ENCODE measurements around the gene BMERB1.

Gene BMERB1

DNA sequence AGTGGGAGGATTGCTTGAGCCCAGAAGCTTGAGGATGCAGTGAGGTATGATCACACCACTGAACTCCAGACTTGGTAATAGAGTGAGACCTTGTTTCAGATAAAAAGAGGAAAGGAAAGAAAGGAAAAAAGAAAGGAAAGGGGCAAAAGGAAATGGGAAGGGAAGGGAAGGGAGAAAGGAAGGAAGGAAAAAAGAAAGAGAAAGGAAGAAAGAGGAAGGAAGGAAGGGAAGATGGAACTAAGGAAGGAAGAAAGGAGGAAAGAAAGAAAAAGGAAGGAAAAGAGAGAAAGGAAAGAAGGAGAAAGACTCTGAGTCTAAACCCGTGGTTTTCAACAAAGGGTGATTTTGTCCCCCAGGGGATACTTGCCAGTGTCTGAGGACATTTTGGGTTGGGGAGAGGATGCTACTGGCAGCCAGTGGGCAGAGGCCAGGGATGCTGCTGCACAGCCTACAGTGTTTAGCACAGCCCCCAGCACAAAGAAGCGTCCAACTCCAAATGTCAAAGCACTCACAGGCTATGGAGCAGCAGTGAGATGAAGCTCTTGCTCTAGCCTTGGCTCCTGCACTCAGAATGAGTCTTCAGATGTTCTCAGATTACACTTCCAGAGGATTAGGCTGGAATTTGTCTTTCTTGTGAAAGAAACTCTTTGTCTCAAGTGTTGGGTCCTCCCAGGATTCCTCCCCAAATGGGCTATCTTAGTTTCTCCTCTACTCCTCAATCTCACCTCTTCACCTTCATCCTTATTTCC, 64.2 kb downstream of the BMERB1 start:
- DNase-seq (ENCODE audit: extremely low read depth, low read depth), result peak; percentile 67
- TF ChIP-seq, protein P1, sequence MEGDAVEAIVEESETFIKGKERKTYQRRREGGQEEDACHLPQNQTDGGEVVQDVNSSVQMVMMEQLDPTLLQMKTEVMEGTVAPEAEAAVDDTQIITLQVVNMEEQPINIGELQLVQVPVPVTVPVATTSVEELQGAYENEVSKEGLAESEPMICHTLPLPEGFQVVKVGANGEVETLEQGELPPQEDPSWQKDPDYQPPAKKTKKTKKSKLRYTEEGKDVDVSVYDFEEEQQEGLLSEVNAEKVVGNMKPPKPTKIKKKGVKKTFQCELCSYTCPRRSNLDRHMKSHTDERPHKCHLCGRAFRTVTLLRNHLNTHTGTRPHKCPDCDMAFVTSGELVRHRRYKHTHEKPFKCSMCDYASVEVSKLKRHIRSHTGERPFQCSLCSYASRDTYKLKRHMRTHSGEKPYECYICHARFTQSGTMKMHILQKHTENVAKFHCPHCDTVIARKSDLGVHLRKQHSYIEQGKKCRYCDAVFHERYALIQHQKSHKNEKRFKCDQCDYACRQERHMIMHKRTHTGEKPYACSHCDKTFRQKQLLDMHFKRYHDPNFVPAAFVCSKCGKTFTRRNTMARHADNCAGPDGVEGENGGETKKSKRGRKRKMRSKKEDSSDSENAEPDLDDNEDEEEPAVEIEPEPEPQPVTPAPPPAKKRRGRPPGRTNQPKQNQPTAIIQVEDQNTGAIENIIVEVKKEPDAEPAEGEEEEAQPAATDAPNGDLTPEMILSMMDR (IDR thresholded peaks at IDR 0.05; ENCODE audit: low read depth, low read length), result no peak

DNA sequence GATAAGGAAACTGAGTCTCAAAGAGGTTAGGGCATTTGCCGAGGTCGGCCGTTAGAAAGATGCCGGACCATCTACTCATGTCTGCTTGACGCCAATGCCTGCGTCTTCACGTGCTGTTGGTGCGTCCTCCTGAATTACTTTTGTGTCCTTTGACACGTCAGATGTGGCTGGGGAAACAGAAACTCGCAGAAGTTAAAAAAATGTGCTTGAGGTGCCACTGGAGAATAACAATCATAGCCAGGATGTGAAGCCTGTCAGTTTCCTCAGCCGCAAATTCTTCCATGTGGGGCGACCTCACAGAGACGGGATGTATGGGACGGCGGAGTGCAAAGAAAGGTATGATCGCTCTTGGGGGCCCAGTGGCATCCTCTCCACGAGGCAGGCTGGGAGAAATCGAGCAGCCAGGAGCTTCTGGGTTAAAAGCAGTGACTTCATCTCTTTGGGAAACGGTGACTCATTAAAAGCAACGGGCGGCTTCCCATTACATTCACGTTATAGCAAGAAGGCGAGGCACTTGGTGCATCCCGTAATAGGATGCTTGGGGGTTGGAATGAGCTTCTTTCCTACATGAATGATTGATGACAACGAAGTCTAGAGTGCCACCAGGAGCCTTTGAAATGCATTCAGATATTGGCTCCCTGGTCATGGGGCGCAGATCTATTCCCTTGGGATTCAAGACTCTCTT, 67.8 kb downstream of the BMERB1 start:
- no peak for DNase-seq (ENCODE audit: extremely low read depth, low read depth)
- TF ChIP-seq, protein P1 (IDR thresholded peaks at IDR 0.05; ENCODE audit: low read depth, low read length), result no peak

DNA sequence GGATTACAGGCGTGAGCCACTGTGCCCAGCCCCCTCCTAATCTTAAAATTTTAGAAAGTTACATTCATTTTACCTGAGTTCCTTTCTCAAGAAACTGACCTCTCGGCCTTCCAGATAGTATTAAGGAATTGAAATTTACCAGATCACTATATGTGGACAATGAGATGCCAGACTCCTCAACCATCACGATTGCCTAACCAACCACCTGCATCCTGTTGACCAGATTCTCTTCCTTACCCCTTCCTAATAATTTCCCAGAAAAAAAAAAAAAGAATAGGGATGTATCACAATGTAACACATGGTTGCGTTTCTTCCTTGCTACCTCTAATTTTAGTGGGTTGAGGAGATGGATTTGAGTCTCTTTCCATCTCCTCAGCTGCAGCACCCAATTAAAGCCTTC, 72.1 kb downstream of the BMERB1 start:
- TF ChIP-seq, protein P1 (IDR thresholded peaks at IDR 0.05; ENCODE audit: low read depth, low read length), result no peak
- DNase-seq (ENCODE audit: extremely low read depth, low read depth), result no peak

DNA sequence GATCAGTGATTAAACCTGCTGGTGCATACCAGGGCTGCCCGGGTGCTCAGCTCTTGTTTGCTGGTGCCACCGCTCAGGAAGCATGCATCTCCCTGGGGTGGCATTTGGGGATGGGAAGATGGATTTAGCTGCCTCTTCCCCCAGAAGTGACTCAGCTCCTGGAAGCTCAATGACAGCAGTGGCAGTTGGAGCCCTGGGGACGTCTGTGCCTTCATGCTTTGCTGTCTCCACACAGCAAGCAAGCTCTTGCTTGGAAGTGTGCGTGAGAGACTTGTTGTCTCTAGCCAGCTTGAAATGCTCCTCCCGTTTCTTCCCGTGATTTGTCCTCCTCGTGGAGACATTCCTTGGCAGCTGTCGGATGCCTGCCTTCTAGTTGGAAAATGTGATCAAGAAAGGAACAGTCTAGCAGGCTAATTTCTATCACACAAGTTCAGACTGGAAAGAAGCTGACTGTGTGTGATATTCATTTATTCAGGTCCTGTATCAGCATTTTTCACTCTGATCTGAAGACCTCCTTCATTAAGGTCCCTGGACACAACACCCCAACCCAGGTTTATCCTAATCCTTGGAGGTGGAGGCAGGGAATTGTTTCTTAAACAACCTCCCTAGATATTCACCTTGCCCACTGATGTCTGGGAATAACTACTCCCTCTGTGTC, 73.0 kb downstream of the BMERB1 start:
- DNase-seq (ENCODE audit: extremely low read depth, low read depth), result no peak
- TF ChIP-seq, protein P1 (IDR thresholded peaks at IDR 0.05; ENCODE audit: low read depth, low read length), result no peak; the same call in 1 of the 2 replicates

DNA sequence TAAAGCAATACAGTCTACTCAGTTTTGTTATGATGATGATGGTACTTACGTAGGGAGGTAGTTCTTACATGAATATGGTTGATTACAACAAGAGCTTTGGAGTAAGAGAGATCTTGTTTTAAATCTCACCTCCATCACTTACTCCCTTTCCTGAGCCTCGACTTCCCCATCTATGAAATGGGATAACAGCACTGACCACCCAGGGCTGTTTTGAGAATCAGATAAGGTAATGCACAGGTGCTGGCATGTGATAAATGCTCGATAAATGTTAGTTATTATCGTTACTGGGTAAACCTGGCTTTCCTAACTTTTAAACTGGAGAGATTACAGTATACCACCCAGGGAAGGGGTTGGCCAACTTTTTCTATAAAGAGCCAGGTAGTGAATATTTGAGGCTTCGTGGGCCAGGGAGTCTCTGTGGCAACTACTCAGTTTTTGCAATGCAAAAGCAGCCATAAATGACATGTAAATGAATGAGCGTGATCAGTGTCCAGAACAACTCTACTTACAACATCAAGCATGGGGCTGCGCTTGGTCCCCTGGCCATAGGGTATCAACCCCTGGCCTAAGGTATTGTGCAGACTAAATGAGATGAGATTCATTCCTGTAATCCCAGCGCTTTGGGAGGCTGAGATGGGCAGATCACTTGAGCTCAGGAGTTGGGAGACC, 73.7 kb downstream of the BMERB1 start:
- no peak for DNase-seq (ENCODE audit: extremely low read depth, low read depth)
- TF ChIP-seq, protein P1 (IDR thresholded peaks at IDR 0.05; ENCODE audit: low read depth, low read length), result no peak

DNA sequence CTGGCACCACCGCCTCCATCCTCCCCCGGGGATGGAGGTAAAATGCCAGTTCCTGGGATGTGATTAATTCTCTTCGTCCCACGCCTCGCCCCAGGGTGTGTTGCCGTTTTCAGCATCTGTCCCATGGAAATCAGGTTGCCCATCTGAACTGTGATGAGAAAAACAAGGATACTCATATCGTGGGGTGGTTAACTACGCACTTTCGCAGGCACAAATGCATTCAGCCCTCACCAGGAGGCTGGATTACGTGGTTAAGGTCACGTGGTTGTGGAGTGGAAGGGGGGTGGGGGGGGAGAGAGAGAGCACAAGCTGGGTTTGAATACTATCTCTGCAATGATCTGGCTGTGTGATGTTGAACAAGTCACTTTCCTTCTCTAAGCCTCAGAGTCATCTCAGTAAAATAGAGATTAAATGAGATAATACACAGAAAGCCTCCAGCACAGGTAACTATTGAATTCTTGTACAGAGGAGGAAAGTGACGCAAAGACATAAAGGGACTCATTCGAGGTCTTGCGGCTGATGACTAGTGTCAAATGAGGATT, 74.7 kb downstream of the BMERB1 start:
- DNase-seq (ENCODE audit: extremely low read depth, low read depth), result no peak
- TF ChIP-seq, protein P1 (IDR thresholded peaks at IDR 0.05; ENCODE audit: low read depth, low read length), result no peak
